ENCODE results near the gene HINFP.
"Not testable (repeated sequence)": the region's sequence is repeated elsewhere in the genome, so short reads cannot be mapped to it uniquely, and the experiment has no call there.

Gene HINFP

GRCh38 chr11:119120639-119121007, 757 bp upstream of the HINFP start:
- TF ChIP-seq CTCF (IDR thresholded peaks at IDR 0.05; ENCODE audit: low read depth, low read length): no peak
- DNase-seq (ENCODE audit: extremely low read depth, low read depth): peak; percentile 29

GRCh38 chr11:119121811-119122124, 388 bp downstream of the HINFP start:
- no peak for DNase-seq (ENCODE audit: extremely low read depth, low read depth)
- TF ChIP-seq CTCF (IDR thresholded peaks at IDR 0.05; ENCODE audit: low read depth, low read length): no peak

GRCh38 chr11:119125821-119126220, 4.4 kb downstream of the HINFP start:
- no peak for TF ChIP-seq CTCF (IDR thresholded peaks at IDR 0.05; ENCODE audit: low read depth, low read length)
- DNase-seq (ENCODE audit: extremely low read depth, low read depth): no peak

GRCh38 chr11:119126675-119127268, 5.4 kb downstream of the HINFP start:
- TF ChIP-seq CTCF (IDR thresholded peaks at IDR 0.05; ENCODE audit: low read depth, low read length): no peak

GRCh38 chr11:119130662-119131061, 9.3 kb downstream of the HINFP start:
- no peak for DNase-seq (ENCODE audit: extremely low read depth, low read depth)
- TF ChIP-seq CTCF (IDR thresholded peaks at IDR 0.05; ENCODE audit: low read depth, low read length): no peak

More at GRCh38 chr11:119126675-119127268, 5.4 kb downstream of the HINFP start:
- no peak for DNase-seq (ENCODE audit: extremely low read depth, low read depth)

- peak; percentile 43 for TF ChIP-seq CTCF (IDR thresholded peaks at IDR 0.05; ENCODE audit: low read depth, low read length)
- no peak for DNase-seq (ENCODE audit: extremely low read depth, low read depth)
Observed at GRCh38 chr11:119134389-119134978, 13.1 kb downstream of the HINFP start.

GRCh38 chr11:119139276-119139675, 17.9 kb downstream of the HINFP start:
- not testable (repeated sequence) for DNase-seq (ENCODE audit: extremely low read depth, low read depth)
